A673 (cell line): Measurements from ENCODE around the gene TRABD2A. TPM values are rescaled to one million over a fixed set of nuclear protein-coding genes. Genes with fewer than 3 reads are reported as not detected.

ENCODE experiments used
- BruUV-seq: library from RNA; stranded (reverse); fragments of 400-500 nt; replicated peaks from 2 replicates; lab custom pipeline; 2021; lab: Mats Ljungman, UMichigan
- CTCF ChIA-PET: fragments of 300-600 bp; sonication (Branson Sonifier 250); formaldehyde crosslinking; loops from one replicate; lab custom pipeline; 2022; ENCODE audit warnings: antibody characterized with exemption; lab: Charles Lee
- POLR2A ChIA-PET: fragments of 300-600 bp; sonication (Branson Sonifier 250); formaldehyde crosslinking; loops from one replicate; lab custom pipeline; 2022; ENCODE audit warnings: antibody characterized with exemption; ENCODE audit not compliant: low non-redundant PET; lab: Charles Lee
- DNase-seq: peaks from one replicate; pipeline ENCODE4 v3.0.0-alpha.2; 2015; ENCODE audit warnings: low spot score
- H3K27ac ChIP-seq: fragments of 200-600 bp; sonication (generic); 2 replicates; pipeline ENCODE4 v1.5.1; 2016; ENCODE audit warnings: mixed run types, low read depth, mild to moderate bottlenecking, mixed read lengths, antibody characterized with exemption, low read length; ENCODE audit not compliant: poor library complexity, severe bottlenecking
- H3K27me3 ChIP-seq: fragments of 200-600 bp; sonication (generic); replicated peaks from 2 replicates; pipeline ENCODE4 v1.6.1; 2017; ENCODE audit warnings: mixed run types, low read depth, mild to moderate bottlenecking, mixed read lengths, antibody characterized with exemption, low read length; ENCODE audit not compliant: insufficient read depth, poor library complexity
- H3K36me3 ChIP-seq: fragments of 200-600 bp; sonication (generic); 2 replicates; pipeline ENCODE4 v1.6.1; 2016; ENCODE audit warnings: mixed run types, mild to moderate bottlenecking, mixed read lengths, antibody characterized with exemption, low read length; ENCODE audit not compliant: insufficient read depth, poor library complexity, severe bottlenecking
- H3K4me1 ChIP-seq: fragments of 200-600 bp; sonication (generic); 2 replicates; pipeline ENCODE4 v1.6.1; 2017; ENCODE audit warnings: mixed run types, mild to moderate bottlenecking, mixed read lengths, antibody characterized with exemption, low read length; ENCODE audit not compliant: insufficient read depth, poor library complexity, severe bottlenecking
- H3K4me3 ChIP-seq: fragments of 200-600 bp; sonication (generic); 2 replicates; pipeline ENCODE4 v1.5.1; 2016; ENCODE audit warnings: low read depth, mixed run types, mild to moderate bottlenecking, mixed read lengths, low read length; ENCODE audit not compliant: poor library complexity, severe bottlenecking
- H3K9me3 ChIP-seq: fragments of 200-600 bp; sonication (generic); 2 replicates; pipeline ENCODE4 v1.6.1; 2016; ENCODE audit warnings: mixed run types, low read depth, mild to moderate bottlenecking, mixed read lengths, antibody characterized with exemption, low read length; ENCODE audit not compliant: poor library complexity, severe bottlenecking
- CTCF ChIP-seq: fragments of 300-800, 200-600 bp; sonication (generic); conservative IDR thresholded peaks from 2 replicates; pipeline ENCODE4 v1.5.1; 2017; ENCODE audit warnings: low read depth, mild to moderate bottlenecking, antibody characterized with exemption, low read length, moderate library complexity, mixed read lengths
- EZH2 ChIP-seq: fragments of 200-600 bp; sonication (generic); IDR thresholded peaks from 2 replicates; pipeline ENCODE4 v1.6.1; 2017; ENCODE audit warnings: borderline replicate concordance, low read depth, mild to moderate bottlenecking, mixed read lengths, antibody characterized with exemption, low read length; ENCODE audit not compliant: poor library complexity, severe bottlenecking
- intact Hi-C: fragments of 100-400 bp; cut with micrococcal nuclease; formaldehyde crosslinking; loops from one replicate; pipeline ENCODE4 v1.10.0; 2022; ENCODE audit not compliant: unreplicated experiment
- total RNA-seq: library from RNA; stranded (reverse); gene quantifications from 2 replicates; pipeline ENCODE4 v1.2.3, GENCODE V29; 2021

Gene TRABD2A
- total RNA-seq, 1 experiment from 2014 or later, result 0.67 TPM

GRCh38 chr2:84800194-84800805 is 80.6 kb downstream of the TRABD2A start:
- CTCF ChIA-PET, result no interaction called here
- TF ChIP-seq EZH2 (no peak), CTCF (no peak)
- no peak for DNase-seq
- Histone ChIP-seq H3K4me3 (no peak overlapping the region), H3K4me1 (no peaks in the 10 kb centered on the region), H3K36me3 (no peaks in the 10 kb centered on the region), H3K27ac (no peak overlapping the region), H3K27me3 (no peaks in the 10 kb centered on the region), H3K9me3 (no peaks in the 10 kb centered on the region)
- POLR2A ChIA-PET, result no interaction called here
- intact Hi-C loops, result no loop called here
- BruUV-seq, result no TSS peak

DNA sequence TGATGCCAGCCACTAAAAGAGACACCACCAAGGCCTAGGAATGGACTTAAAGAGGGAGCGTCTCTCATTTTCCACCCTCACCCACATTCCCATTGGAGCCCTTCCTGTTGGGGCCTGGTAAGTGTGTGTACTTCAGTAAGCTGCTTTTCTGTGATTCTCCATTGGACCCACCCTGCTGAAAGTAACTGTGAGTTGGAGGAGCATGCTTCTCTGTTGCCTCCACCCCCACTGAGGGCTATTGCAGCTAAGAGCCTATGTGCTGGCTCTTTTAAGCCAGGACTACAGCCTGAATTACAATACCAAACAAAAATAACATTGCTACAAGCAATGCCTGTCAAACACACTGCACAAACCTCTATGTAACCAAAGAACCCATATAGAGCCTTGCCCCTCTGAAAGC is 81.1 kb downstream of the TRABD2A start:
- Histone ChIP-seq H3K27ac (no peak overlapping the region), H3K36me3 (no peaks in the 10 kb centered on the region), H3K4me1 (no peaks in the 10 kb centered on the region), H3K9me3 (no peaks in the 10 kb centered on the region), H3K4me3 (no peak overlapping the region), H3K27me3 (no peaks in the 10 kb centered on the region)
- POLR2A ChIA-PET, result no interaction called here
- no TSS peak for BruUV-seq
- intact Hi-C loops, result no loop called here
- CTCF ChIA-PET, result no interaction called here
- TF ChIP-seq EZH2, result no peak
- TF ChIP-seq CTCF, result no peak
- DNase-seq, result no peak

DNA sequence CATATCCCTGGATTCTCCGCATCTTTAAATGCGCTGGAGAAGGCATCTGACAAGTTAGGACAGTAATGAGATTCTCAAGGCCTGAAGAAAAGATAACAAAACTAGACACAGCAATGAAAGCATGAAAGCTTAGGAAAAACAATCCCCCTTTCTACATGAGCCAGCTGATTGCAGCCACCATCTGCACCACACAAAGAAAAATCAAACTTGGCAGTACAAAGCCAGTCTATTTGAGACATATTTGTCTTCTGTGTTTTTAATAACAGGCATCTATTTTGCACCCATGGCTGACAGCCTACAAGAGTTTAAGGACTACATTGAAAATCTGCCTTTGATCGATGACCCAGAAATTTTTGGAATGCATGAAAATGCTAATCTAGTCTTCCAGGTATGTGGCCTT is 83.6 kb downstream of the TRABD2A start:
- Histone ChIP-seq H3K27me3 (no peaks in the 10 kb centered on the region), H3K9me3 (no peaks in the 10 kb centered on the region), H3K4me3 (no peak overlapping the region), H3K27ac (no peak overlapping the region), H3K36me3 (no peaks in the 10 kb centered on the region), H3K4me1 (no peaks in the 10 kb centered on the region)
- ChIA-PET CTCF (no interaction called here), POLR2A (no interaction called here)
- TF ChIP-seq CTCF (no peak), EZH2 (no peak)
- intact Hi-C loops, result no loop called here
- DNase-seq, result no peak
- BruUV-seq, result no TSS peak
